ENCODE results near the gene NRBF2. TPM values are rescaled to one million over a fixed set of nuclear protein-coding genes. Genes with fewer than 3 reads are reported as not detected.
A peak's percentile ranks its signal among the peaks of the same experiment; 100 is the strongest.

NRBF2 gene
- total and polyA plus RNA-seq, 2 donors (not counting 1 experiment from before 2014, with no cell fraction given), result 8.3 to 24.6 TPM

DNA sequence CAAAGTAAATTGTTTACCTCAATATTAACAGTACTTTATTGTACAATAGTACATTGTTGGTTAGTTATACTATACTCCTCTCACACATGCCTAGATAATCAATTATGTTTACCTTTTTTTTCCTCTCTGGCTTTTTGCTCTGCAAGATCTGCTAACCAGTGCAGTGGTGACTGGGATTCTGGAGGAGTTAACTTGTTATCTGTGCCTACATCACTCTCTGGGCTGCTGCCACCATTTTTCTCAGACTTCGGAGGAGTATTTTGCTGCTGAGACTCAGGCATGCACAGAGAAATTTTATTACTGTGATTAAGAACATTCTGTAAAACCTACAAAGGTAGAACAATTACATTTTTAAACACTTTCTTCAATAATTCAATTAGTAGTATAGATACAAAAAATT, 59.7 kb downstream of the NRBF2 start:
- ATAC-seq (ENCODE audit: low read depth) (no peak), DNase-seq (no peak)
- Histone ChIP-seq H3K36me3 (replicated peaks in 1 of 2; ENCODE audit: control extremely low read depth in 1 of 2, control insufficient read depth in 1 of 2, extremely low read depth in 1 of 2, insufficient read depth in 2 of 2, low read length in 1 of 2) (peaks cover 23 to 89% of the 10 kb centered on the region in 2 experiments), H3K4me1 (ENCODE audit: control insufficient read depth in 2 of 2, insufficient read depth in 2 of 2, low read length in 2 of 2) (no peaks in the 10 kb centered on the region), H4K20me1 (ENCODE audit: control insufficient read depth, insufficient read depth, low read length, poor library complexity, severe bottlenecking) (no peaks in the 10 kb centered on the region), H3K4me2 (replicated peaks; ENCODE audit: low read depth, low read length, poor library complexity, severe bottlenecking) (no peak overlapping the region), H3K27me3 (replicated peaks in 1 of 4; ENCODE audit: control extremely low read depth in 1 of 4, control insufficient read depth in 3 of 4, insufficient read depth in 4 of 4, low read length in 3 of 4) (no peaks in the 10 kb centered on the region), H2AFZ (ENCODE audit: insufficient read depth, low read depth, low read length, poor library complexity, severe bottlenecking) (no peak overlapping the region), H3K4me3 (ENCODE audit: control extremely low read depth in 1 of 5, extremely low read depth in 1 of 5, insufficient read depth in 1 of 5, low read depth in 2 of 5, low read length in 4 of 5) (no peak overlapping the region), H3K9ac (ENCODE audit: low read length) (no peak overlapping the region), H3K9me3 (ENCODE audit: control extremely low read depth in 1 of 3, control insufficient read depth in 2 of 3, insufficient read depth in 1 of 3, low read length in 2 of 3) (no peaks in the 10 kb centered on the region), H3K27ac (ENCODE audit: low read length in 2 of 2) (no peak overlapping the region), H3K79me2 (ENCODE audit: control insufficient read depth, insufficient read depth, low read length) (peaks cover 6% of the 10 kb centered on the region)
- no peaks in the 10 kb centered on the region for H3K27me3 Mint-ChIP-seq
- H3K4me3 Mint-ChIP-seq, result no peak overlapping the region
- H3K4me1 Mint-ChIP-seq, result no peaks in the 10 kb centered on the region
- no CpG with 5 or more reads among the region's 1 CpG for WGBS (ENCODE audit: insufficient coverage)
- peak overlapping the region; percentile 62 for H3K27ac Mint-ChIP-seq
- ChIA-PET CTCF (no interaction called here), POLR2A (interaction anchor here (0.7 kb wide), 1 partner anchor 9 kb away, joined by 8 read pairs; no protein-coding TSS in a partner anchor)
- intact Hi-C loops (cut with micrococcal nuclease), result no loop called here
- no peaks in the 10 kb centered on the region for H3K9me3 Mint-ChIP-seq (ENCODE audit: insufficient read depth)
- TF ChIP-seq EZH2 (IDR thresholded peaks at IDR 0.05; ENCODE audit: borderline replicate concordance, insufficient read depth, low read depth, low read length, poor library complexity, severe bottlenecking), result no peak
- TF ChIP-seq, protein P1, sequence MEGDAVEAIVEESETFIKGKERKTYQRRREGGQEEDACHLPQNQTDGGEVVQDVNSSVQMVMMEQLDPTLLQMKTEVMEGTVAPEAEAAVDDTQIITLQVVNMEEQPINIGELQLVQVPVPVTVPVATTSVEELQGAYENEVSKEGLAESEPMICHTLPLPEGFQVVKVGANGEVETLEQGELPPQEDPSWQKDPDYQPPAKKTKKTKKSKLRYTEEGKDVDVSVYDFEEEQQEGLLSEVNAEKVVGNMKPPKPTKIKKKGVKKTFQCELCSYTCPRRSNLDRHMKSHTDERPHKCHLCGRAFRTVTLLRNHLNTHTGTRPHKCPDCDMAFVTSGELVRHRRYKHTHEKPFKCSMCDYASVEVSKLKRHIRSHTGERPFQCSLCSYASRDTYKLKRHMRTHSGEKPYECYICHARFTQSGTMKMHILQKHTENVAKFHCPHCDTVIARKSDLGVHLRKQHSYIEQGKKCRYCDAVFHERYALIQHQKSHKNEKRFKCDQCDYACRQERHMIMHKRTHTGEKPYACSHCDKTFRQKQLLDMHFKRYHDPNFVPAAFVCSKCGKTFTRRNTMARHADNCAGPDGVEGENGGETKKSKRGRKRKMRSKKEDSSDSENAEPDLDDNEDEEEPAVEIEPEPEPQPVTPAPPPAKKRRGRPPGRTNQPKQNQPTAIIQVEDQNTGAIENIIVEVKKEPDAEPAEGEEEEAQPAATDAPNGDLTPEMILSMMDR (IDR thresholded peaks at IDR 0.05), result no peak

DNA sequence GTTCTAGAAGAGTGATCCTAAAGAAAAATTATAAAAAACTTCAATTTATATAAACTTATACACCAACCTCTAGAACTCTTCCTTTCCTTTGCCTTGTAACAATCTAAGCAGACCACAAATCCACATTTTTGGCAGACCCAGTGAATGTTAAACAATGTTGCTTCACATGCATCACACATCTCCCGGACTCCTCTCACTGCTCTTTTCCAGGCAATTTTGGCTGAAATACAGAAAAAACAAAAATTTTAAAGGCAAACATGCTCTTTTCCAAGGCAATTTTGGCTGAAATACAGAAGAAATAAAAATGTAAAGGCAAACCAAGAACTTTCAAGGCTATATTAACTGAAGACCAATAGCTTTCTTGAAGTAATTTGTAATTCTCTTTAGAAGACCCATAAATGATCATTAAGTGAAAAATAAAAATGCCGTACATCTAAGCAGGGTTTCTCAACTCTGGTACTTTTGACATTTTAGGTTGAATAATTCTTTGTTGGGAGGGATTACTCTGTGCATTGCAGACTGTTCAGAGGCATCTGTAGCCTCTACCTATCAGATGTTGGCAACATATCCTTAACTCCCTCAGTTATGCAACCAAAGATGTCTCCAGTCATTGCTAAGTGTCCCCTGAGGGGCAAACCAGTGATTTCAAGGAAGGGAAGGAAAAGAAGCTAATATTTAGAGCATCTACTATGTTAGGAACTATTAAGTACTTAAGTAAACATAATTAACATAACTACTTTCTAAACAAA, 64.4 kb downstream of the NRBF2 start:
- H3K4me1 ChIP-seq (ENCODE audit: control insufficient read depth in 2 of 2, insufficient read depth in 2 of 2, low read length in 2 of 2), result peaks cover 0 to 5% of the 10 kb centered on the region in 2 donors
- ChIA-PET CTCF (interaction anchor here (1.3 kb wide), 1 partner anchor 31 kb away, joined by 6 read pairs; no protein-coding TSS in a partner anchor), POLR2A (no interaction called here)
- TF ChIP-seq, protein P1 (IDR thresholded peaks at IDR 0.05), result no peak
- no peak for TF ChIP-seq EZH2 (IDR thresholded peaks at IDR 0.05; ENCODE audit: borderline replicate concordance, insufficient read depth, low read depth, low read length, poor library complexity, severe bottlenecking)
- no peak overlapping the region for H3K4me2 ChIP-seq (replicated peaks; ENCODE audit: low read depth, low read length, poor library complexity, severe bottlenecking)
- WGBS (ENCODE audit: insufficient coverage), result no CpG with 5 or more reads among the region's 2 CpGs
- H3K9me3 ChIP-seq (ENCODE audit: control extremely low read depth in 1 of 3, control insufficient read depth in 2 of 3, insufficient read depth in 1 of 3, low read length in 2 of 3), result no peaks in the 10 kb centered on the region
- H3K4me3 Mint-ChIP-seq, result no peak overlapping the region
- H3K9me3 Mint-ChIP-seq (ENCODE audit: insufficient read depth), result no peaks in the 10 kb centered on the region
- H3K36me3 ChIP-seq (replicated peaks in 1 of 2; ENCODE audit: control extremely low read depth in 1 of 2, control insufficient read depth in 1 of 2, extremely low read depth in 1 of 2, insufficient read depth in 2 of 2, low read length in 1 of 2), result peaks cover 24 to 81% of the 10 kb centered on the region in 2 experiments
- ATAC-seq (ENCODE audit: low read depth), result no peak
- no peak overlapping the region for H2AFZ ChIP-seq (ENCODE audit: insufficient read depth, low read depth, low read length, poor library complexity, severe bottlenecking)
- H3K27ac Mint-ChIP-seq, result peak overlapping the region; percentile 32
- H3K9ac ChIP-seq (ENCODE audit: low read length), result no peak overlapping the region
- peaks cover 8% of the 10 kb centered on the region for H4K20me1 ChIP-seq (ENCODE audit: control insufficient read depth, insufficient read depth, low read length, poor library complexity, severe bottlenecking)
- H3K27me3 ChIP-seq (replicated peaks in 1 of 4; ENCODE audit: control extremely low read depth in 1 of 4, control insufficient read depth in 3 of 4, insufficient read depth in 4 of 4, low read length in 3 of 4), result no peaks in the 10 kb centered on the region
- H3K4me1 Mint-ChIP-seq, result peaks cover 8% of the 10 kb centered on the region
- intact Hi-C loops (cut with micrococcal nuclease), result no loop called here
- H3K27me3 Mint-ChIP-seq, result no peaks in the 10 kb centered on the region
- H3K4me3 ChIP-seq (ENCODE audit: control extremely low read depth in 1 of 5, extremely low read depth in 1 of 5, insufficient read depth in 1 of 5, low read depth in 2 of 5, low read length in 4 of 5), result no peak overlapping the region
- no peak overlapping the region for H3K27ac ChIP-seq (ENCODE audit: low read length in 2 of 2)
- DNase-seq, result no peak
- H3K79me2 ChIP-seq (ENCODE audit: control insufficient read depth, insufficient read depth, low read length), result peaks cover 19% of the 10 kb centered on the region
